C4-2B (cell line): ENCODE data around the gene CACFD1.

ENCODE experiments used
- H3K27ac ChIP-seq: fragments of 450-650 bp; 2 replicates; pipeline ENCODE4 v1.5.1; 2017
- CTCF ChIP-seq: fragments of 450-650 bp; conservative IDR thresholded peaks from 2 replicates; pipeline ENCODE4 v1.5.1; 2017; ENCODE audit warnings: mild to moderate bottlenecking
- ZFX ChIP-seq: fragments of 450-650 bp; IDR thresholded peaks from 2 replicates; pipeline ENCODE4 v1.6.1; 2017

Gene CACFD1

GRCh38 chr9:133488686-133489252 is 29.0 kb downstream of the CACFD1 start:
- TF ChIP-seq ZFX (no peak), CTCF (no peak)
- H3K27ac ChIP-seq: no peak overlapping the region

- H3K27ac ChIP-seq: no peak overlapping the region
- no peak for TF ChIP-seq ZFX
- TF ChIP-seq CTCF: no peak
Measured at GRCh38 chr9:133489253-133490190, 29.7 kb downstream of the CACFD1 start.

GRCh38 chr9:133490201-133490681 is 30.5 kb downstream of the CACFD1 start:
- no peak overlapping the region for H3K27ac ChIP-seq
- TF ChIP-seq CTCF (no peak), ZFX (no peak)

- H3K27ac ChIP-seq: no peak overlapping the region
- no peak for TF ChIP-seq CTCF
- no peak for TF ChIP-seq ZFX
Measured at GRCh38 chr9:133490865-133491655, 31.3 kb downstream of the CACFD1 start.

GRCh38 chr9:133491656-133491925 is 31.8 kb downstream of the CACFD1 start:
- no peak overlapping the region for H3K27ac ChIP-seq
- TF ChIP-seq CTCF (no peak), ZFX (no peak)

GRCh38 chr9:133492061-133493021 is 32.6 kb downstream of the CACFD1 start:
- H3K27ac ChIP-seq: no peak overlapping the region

More at GRCh38 chr9:133492061-133493021, 32.6 kb downstream of the CACFD1 start:
- TF ChIP-seq CTCF: no peak
- TF ChIP-seq ZFX: no peak
